ENCODE data around the gene PNPLA1.

GRCh38 chr6:36323062-36323461 is 53.2 kb downstream of the PNPLA1 start:
- TF ChIP-seq GATA2 (IDR thresholded peaks at IDR 0.05; ENCODE audit: low read depth, low read length) = no peak
- no peak for TF ChIP-seq GATA3 (IDR thresholded peaks at IDR 0.05; ENCODE audit: low read depth, low read length)

Measured in SH-SY5Y (cell line).